HG03575 (cell line): Measurements from ENCODE around the gene RBM47.
"Not testable (repeated sequence)": the region's sequence is repeated elsewhere in the genome, so short reads cannot be mapped to it uniquely, and the experiment has no call there.

Source experiments
- ATAC-seq: cut with Tn5 transposase; IDR thresholded peaks from one replicate; pipeline ENCODE4 v1.9.1; 2021; ENCODE audit not compliant: unreplicated experiment, insufficient number of reproducible peaks, low FRiP score; ENCODE audit errors: extremely low read depth

The RBM47 gene

DNA sequence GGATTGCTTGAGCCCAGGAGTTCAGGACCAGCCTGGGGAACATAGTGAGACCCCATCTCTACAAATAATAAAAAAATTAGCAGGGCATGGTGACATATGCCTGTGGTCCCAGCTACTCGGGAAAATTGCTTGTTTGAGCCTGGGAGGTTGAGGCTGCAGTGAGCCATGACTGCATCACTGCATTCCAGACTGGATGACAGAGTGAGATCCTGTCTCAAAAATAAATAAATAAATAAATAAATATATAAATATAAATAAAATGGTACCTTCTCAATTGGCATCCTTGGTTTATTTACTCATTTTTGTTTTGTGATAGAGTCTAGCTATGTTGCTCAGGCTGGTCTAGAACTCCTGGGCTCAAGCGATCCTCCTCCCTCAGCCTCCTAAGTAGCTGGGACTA is 150.3 kb downstream of the RBM47 start:
- ATAC-seq, result no peak

DNA sequence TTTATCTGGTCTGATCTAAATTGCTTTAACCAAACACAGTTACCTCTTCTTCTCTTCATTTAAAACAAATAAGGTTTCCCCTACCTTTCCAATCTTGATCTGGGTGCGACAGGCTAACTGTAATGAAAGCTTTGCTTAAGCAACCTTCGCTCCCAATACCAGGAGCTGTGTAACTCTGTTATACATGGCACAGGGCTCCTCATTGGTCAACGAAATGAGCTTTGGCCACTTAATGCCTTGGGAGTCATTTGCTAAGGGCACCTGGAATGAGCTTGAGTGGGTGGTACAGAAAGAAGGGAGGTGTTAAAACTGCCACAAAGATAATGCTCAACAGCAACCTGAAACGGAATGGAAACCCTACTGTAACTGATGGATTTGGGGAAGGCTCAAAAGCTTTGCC is 154.1 kb downstream of the RBM47 start:
- no peak for ATAC-seq

DNA sequence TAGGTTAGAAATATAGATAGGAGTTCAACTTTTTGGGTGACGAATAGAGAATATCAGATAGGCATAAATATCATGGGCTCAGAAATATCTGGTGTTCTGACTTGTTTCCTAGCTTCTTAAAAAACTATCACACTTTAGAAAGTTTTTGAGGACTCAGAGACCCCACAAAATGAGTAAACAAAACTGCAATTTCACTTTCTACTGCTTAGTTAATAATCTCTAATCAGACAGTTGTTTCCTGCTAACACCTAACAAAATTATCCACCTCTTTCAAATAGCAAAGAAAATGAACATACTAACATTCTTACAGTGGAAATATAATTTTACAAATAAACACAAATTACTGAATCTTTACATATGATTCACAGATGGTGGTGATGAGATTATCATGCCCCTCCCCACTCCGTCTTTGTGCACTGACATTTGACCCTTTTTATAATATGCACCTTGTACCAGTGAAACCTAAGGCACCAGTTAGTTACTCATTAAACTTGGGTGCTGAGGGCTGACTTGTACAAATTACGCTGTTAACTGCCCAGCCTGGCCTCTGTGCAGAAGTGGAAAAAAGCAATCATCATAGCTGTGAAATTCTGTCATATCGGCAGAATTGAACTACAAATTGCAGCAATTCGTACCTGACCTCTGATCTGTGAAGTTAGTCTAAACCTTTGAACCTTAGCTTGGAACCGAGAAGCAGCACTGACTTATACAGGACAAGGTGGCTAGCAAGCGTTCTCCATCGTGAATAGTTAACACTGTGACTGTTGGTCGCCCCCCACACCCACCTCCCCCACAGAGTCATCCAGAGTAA is 155.9 kb downstream of the RBM47 start:
- ATAC-seq, result no peak

DNA sequence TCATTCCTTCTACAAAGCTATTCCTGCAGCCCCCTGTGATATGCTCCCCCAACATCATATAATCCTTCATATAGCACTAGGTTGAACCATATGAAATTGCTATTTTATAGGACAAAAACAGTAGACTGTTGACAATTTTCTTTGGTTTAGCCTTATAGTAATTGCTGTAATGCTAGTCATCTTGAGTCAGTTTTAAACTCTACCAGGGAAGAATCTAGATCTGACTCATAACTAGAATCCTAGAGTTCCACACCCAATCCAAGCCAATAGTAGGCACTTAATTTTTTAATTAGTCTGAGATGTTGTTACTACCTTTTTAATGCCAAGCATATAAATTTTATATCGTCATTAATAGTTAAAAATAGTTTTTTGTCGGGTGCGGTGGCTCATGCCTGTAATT is 157.7 kb downstream of the RBM47 start:
- ATAC-seq, result no peak

DNA sequence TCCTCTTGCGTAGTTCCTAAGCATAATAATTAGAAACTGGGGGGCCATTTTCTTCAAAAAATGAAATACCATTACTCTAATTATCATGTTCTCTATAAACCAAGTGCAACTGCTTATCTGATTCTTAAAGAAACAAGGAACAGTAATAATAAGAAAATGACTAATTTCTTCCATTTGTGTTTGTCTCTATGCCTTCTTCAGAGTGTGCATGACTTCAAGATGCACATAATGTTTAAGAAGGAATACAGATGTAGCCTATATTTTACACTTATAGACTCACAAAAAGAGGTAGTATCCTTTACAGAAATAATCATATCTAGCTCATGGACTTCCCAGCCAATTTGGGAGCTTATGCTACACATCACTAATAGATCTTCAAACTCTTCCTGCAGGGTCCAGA is 162.9 kb downstream of the RBM47 start:
- ATAC-seq, result no peak

DNA sequence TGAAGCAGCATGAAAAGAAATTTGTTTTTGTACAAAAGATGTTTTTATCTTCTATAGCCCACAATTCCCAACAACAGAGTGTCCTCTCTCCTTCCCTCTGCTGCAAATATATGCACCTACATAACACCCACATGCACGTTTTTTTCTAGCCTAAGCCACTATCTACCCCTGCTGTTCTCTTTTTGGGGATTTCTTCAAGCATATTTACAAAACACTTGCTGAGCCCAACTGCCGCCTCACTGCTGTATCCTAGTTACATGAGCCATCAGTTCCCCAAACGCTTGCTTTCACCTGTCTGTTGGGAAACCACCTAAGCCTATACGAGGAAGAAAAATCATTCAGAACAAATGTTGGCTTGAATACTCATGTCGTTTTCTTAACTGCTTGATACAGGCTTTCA is 167.3 kb downstream of the RBM47 start:
- peak; percentile 66 for ATAC-seq

DNA sequence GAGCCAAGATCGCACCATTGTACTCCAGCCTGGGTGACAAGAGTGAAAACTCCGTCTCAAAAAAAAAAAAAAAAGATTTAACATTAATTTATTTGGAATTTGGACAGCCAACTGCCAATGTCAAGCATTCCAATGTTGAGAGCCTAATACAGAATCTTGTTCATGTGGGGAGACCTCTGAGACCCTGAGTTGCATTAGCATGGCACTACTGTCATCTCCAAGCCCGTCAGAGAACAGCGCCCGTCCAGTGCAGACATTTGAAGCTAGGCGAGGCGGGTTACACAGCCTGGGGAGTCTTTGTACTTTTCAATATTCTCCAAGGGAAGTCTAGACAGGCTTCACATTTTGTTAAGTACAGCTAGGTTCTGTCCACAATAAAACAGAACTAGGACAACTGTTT is 167.8 kb downstream of the RBM47 start:
- ATAC-seq, result no peak

DNA sequence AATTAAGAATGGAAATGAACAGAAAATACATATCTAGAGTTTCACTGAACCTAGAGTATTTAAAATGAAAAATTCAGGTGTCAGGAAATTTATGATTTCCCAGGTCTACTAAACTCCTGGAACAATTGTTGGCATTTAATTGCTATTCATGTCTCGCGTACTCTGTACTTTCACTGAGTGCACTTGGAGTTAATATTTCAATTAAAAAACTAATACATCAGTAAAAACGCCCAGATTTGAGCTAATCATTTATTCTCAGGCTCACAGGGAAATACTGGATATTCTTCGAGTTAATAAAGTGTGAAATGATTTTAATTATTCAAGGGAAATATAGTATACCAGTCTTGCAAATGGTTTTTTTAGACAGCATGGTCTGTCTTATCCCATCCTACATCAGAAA is 168.6 kb downstream of the RBM47 start:
- no peak for ATAC-seq

DNA sequence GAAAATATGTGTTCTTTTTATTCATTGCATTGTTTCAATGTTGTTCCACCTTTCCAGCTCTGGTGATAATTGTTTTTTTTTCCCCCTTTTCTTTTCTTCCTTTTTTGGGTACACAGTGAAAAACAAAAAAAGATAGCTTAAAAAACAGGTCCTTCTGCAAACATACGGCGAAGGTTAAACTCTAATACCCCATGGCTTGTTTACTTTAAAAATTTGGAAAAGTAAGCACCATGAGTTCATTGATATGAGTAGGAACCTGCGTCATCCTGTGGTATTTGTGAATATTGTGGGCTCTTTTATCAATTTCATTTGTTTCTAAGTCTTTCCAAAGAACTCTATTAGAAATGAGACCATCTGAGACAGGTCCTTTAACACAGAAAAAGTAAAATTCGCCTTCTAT is 171.0 kb downstream of the RBM47 start:
- ATAC-seq, result no peak

DNA sequence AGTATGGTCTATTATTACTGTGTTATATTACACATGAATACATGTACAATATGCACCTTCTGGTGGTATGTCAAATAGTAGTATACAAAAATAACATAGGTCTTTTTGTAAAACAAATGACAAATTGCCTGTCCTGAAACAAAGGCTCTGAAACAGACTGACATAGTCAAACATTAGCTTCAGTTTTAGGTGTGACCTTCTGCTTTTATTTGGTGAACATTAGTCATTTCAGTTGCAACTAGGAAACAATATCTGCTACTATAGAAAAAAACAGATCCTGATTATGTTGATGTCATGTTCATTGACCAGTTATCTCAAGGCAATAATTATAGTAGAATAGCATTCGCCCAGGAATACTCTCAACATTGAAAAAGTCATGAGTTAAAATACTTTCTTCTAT is 171.6 kb downstream of the RBM47 start:
- no peak for ATAC-seq

DNA sequence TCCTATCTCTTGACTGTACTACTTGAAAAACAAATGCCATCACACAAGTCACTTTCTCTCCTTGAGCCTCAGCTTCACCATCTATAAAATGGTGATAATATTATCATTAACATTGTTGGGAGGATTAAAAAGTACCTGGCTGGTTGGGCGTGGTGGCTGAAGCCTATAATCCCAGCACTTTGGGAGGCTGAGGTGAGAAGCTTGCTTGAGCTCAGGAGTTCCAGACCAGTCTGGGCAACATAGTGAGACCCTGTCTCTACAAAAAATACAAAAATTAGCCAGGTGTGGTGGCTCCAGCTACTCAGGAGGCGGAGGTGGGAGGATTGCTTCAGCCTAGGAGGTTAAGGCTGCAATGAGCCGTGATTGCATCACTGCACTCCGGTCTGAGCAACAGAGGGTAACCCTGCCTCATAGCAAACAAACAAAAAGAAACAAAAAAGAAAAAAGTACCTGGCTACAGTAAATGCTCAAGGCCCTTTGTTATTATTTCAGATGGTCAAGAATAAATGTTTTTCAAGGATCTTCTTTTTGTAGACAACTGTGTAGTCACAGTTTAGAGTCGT is 174.2 kb downstream of the RBM47 start:
- no peak for ATAC-seq

DNA sequence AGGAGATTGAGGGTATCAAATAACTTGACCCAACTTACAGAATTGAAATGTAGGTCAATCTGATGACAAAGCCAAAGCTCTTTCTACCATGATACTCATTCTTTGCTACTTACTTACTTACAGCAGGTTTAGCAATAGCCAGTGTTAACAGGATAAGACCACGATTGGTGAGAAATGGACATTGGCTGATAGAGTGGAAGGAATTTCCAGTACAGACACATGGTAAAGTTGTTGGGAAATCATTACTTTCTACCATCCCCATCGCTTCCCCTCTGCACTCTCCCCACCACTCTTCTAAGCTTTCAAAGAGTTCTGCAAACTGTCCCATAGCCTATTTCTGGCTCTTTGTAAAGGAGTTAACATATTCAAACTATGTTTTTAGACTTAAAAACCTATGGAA is 174.8 kb downstream of the RBM47 start:
- ATAC-seq, result no peak

DNA sequence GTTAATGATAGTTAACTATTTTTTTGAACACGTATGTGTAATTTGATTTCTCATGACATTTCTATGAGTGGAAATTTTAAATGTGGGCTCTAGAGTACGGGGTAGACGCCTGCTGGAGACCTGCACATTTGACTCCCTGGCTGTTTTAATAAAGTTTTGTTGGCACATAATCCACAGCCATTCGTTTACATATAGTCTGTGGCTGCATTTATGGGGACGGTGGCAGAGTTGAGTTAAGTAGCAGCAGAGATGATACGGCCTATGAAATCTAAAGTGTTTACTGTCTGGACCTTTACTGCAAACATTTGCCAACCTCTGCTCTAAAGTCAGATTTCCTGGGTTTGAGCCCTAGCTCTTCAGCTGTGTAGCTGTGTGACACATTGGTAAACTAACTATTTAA is 175.8 kb downstream of the RBM47 start:
- no peak for ATAC-seq

DNA sequence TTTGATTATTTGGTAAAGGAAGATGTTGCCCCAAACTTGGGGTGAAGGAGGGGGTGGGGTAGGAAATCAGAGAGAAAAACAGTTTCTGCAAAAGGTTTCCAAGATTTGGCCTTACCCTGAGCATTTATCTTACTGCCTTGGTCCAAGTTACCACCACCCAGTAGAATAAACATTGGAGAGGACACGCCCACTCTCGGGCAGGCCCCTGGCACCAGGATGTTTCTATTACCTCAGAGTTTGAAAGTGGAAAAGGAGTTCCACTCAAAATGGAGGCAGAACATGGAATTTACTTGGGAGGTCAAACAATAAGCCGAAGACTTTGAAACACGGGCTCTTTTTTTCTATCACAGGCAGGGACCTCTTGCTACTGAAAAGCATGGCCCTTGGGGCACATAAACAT is 180.8 kb downstream of the RBM47 start:
- no peak for ATAC-seq

DNA sequence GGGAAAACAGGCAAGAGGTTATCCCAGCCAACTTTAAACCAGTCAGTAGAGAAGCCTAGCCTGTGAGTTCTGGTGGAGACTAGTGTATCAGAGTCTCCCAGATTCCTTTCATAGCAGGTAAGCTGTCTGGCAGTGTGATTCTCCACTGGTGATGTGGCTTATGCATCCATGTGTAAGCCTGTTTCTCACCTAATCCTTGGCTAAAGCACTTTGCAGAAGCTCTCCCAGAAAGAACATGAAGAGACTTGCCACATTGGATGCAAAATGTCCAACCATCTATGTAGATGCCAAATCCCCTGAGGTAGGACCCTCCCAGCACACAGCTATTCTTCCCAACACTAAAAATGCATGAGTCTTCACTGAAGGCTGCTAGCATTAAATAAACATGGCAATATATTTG is 182.8 kb downstream of the RBM47 start:
- no peak for ATAC-seq

DNA sequence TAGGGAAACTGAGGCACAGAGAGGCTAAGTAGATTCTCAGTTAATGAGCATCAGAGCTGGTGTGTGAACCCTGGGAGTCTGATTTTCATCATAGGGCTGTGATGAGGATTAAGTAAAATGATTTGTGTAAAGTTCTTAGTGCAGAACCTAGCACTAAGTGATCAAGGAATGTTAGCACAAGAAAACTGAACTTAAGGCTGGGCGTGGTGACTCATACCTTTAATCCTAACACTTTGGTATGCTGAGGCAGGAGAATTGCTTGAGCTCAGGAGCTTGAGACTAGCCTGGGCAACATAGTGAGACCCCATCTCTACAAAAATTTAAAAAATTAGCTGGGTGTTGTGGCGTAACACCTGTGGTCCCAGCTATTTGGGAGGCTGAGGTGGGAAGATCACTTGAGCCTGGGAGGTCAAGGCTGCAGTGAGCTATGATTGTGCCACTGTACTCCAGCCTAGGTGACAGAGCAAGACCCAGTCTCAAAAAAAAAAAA is 183.4 kb downstream of the RBM47 start:
- not testable (repeated sequence) for ATAC-seq

DNA sequence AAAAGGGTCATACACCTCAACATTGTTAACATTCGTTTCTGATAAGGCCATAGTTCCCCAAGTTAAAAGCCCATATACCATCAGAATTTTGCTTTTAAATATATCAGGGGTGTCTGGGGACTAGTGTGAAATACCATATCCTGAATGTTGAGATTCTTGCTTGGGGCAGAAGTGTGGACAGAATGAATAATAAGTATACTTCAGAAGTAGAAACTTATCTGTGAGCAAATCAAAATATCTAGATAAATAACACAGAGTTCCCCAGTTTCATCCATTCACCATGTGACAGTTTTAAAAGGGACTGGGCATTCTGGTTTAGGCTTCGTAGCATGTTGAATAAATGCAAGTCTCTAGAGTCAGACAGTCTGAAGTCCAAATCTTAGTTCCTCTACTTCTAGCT is 184.0 kb downstream of the RBM47 start:
- ATAC-seq, result no peak

DNA sequence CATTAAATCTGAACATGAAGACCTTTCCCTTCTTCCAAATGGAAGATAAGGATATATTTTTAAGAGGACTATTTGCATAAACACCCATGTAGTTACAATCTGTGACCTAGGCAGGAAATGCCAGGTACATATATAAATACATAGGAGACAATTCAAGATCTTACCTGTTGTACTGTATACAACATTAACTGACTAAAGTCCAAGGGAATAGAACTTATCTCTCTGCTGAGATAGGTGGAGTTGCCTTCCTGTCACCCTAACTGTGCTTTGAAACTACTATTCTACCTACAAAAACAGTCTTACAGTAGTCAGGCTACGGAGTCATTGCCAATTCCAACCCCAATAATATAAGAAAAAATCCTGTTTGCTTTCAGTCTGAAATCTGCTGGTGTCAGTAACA is 188.2 kb downstream of the RBM47 start:
- ATAC-seq, result no peak

DNA sequence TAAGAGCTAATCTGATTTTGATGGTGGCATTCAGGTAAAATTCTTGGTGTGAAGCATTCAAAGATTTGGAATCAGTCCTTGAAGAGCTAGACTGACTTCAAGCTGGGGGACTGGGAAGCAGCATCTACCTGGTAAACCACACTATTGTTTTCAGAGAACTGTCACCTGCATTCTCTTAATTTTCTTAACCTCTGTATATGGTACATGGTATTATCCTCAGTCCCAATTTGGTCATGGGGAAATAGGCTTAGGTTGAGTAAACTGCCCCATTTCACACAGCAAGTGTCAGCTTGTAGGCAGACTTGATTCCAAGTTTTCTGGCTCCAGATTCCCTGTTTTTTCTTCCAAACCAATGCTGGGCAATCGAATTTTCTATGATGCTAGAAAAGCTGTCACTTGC is 190.1 kb downstream of the RBM47 start:
- ATAC-seq, result no peak

DNA sequence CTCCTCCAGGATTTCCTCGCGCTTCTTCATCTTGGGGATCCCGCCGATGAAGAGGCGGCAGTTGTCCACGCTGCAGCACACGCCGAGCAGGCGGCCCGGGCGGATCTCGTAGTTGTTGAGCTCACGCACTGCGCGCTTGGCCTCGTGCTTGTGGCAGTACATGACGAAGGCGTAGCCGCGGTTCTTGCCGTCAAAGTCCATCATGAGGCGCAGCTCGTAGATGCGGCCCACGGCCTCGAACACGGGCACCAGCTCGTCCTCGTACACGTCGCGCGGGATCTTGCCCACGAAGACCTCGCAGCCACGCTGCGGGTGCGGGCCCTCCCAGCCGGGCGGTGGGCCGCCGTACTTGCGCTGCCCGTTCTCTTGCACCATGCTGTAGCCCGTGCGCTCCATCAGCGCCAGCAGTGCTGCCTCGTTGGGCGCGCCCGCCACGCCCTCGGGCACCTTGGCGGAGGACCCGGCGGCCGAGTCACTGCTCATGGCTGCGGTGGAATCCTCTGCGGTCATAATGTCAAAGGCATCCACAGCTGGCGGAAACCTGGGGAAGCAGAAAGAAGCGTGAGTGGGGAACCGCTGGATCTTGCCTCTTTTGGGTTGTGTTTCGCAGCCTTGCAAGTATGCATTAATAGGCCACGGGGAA is 191.2 kb downstream of the RBM47 start:
- no peak for ATAC-seq
